HG02938 (cell line): ENCODE results near the gene NAGPA.

Experiments used
- ATAC-seq: cut with Tn5 transposase; IDR thresholded peaks from one replicate; pipeline ENCODE4 v1.9.1; 2021; ENCODE audit warnings: mild to moderate bottlenecking, moderate library complexity; ENCODE audit not compliant: unreplicated experiment

NAGPA gene

DNA sequence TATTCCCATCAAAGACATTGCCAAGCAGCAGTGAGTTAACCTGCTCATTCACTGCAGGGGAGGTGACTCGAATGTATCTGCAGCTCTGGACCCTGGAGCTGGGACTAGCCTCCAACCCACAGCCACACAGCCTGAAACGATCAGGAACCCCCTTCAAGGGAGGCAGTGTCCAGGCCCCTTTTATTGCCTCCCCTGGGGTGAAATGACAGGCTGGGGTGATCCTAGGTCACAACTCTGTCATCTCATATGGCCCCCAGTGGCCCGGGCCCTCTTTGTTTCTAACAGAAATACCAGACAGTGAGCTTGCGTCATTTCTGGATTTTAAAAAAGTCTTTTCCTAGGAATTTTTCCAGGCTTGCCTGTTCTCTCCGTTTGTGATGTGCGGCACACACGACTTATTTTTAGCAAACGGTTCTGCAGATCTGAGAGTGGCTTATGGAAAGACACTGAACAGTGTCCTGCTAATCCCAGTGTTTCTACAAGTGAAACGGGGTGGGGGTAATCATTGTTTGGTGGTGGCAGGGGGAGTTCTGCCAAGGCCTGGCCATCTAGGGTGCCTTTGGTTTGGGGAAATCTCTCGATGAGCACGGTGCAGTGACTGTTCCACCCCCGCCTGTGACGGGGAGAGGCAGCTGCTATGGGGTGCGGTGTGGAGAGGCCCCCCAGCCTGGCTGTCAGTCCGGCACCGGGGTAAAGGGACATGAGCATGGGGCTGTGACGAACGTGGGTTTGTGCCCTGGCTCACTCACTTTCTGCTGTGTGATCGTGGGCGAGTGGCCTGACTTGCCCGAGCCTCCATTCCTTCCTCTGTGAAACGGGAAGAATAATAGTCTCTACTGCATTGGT is 27.2 kb downstream of the NAGPA start:
- ATAC-seq = no peak

DNA sequence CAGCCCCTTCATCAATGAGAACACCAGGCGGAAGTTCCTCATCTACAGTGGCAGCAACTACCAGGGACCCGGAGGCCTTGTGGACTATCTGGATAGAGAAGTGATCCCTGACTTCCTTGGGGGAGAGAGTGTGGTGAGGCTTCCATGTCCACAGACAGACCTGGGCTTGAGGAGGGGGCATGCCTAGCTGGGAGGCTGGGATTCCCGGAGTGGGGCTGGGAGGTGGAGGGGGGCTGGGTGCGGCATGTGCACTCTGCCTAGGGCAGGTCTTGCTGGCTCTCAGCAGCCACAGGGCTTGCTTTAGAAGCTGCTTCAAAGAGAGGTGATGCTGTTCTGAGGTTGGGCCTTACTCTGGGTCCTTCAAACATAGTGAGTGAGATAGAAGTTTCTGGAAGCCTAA is 27.8 kb downstream of the NAGPA start:
- no peak for ATAC-seq

- no peak for ATAC-seq
Observed at GRCh38 chr16:5004311-5004710, 29.4 kb downstream of the NAGPA start.

DNA sequence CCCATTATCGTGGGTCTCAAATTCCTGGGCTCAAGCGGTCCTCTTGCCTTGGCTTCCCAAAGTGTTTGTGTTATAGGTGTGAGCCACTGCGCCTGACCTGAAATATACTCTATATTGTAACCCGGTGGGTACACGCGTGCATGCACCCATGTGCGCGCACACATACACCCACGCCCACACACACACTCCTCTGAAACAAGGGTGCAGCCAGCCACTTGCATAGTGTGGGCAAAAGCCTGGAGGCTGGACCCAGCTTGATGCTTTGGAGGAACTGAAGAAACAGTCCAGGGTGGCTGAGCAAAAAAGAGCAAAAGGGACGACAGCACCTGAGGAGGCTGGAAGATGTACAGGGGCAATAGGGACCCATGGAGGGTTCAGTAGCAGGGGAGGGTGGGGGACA is 29.9 kb downstream of the NAGPA start:
- ATAC-seq = no peak

- ATAC-seq = no peak
Observed at GRCh38 chr16:5003211-5003610, 30.5 kb downstream of the NAGPA start.

- no peak for ATAC-seq
Observed at GRCh38 chr16:5002699-5003143, 31.0 kb downstream of the NAGPA start.

GRCh38 chr16:5001986-5002385 is 31.7 kb downstream of the NAGPA start:
- no peak for ATAC-seq

DNA sequence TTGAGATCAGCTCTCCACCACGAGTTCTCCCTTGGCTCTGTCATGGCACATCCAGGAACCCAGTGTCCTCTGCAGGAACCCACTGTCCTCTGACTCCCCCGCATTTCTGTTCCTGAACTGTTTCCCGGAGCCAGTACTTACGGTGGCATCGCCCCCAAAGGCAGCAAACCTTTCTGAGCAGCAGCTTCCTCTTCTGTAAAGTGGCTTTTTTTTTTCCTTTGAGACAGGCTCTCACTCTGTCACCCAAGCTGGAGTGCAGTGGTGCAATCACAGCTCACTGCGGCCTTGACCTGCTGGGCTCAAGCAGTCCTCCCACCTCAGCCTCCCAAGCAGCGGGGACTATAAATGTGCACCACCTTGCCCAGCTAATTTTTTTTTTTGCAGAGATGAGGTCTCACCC is 32.2 kb downstream of the NAGPA start:
- no peak for ATAC-seq

- ATAC-seq = no peak
Observed at GRCh38 chr16:5000573-5001001, 33.1 kb downstream of the NAGPA start.

DNA sequence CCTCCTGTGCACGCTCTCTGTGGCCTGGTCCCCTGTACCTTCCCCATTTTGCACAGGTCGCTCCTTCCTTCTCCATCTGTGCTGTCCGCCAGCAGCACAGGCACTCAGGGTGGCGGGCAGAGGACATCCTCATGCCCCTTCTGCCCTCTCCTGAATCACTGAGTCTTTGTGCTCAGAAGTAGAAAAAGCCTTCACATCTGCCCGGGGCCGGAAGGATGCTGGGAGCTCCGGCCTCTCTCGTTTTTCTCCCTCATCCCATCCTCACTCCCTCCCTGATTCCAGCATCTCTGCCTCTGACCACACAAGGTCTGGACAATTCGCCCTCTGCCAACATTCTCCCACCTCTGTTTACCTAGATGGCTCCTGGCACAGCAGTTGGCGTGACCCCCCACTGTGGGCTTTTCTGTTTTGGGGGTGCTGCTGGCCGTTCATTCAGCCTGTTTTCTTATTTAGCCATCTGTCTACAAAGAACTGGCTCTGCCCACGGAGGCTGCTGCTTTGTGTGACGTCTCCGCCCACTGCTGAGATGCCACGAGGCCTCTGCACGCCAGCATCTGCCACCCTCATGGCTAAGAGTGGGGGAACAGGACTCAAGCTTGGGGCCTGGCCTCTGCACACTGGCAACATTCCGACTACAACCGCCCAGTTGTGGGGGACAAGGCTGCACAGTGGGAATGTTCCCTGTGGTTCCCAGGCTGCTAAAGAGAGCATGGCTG is 38.9 kb downstream of the NAGPA start:
- no peak for ATAC-seq

- no peak for ATAC-seq
Observed at GRCh38 chr16:4991754-4992153, 42.0 kb downstream of the NAGPA start.

- no peak for ATAC-seq
Observed at GRCh38 chr16:4990415-4990814, 43.3 kb downstream of the NAGPA start.

DNA sequence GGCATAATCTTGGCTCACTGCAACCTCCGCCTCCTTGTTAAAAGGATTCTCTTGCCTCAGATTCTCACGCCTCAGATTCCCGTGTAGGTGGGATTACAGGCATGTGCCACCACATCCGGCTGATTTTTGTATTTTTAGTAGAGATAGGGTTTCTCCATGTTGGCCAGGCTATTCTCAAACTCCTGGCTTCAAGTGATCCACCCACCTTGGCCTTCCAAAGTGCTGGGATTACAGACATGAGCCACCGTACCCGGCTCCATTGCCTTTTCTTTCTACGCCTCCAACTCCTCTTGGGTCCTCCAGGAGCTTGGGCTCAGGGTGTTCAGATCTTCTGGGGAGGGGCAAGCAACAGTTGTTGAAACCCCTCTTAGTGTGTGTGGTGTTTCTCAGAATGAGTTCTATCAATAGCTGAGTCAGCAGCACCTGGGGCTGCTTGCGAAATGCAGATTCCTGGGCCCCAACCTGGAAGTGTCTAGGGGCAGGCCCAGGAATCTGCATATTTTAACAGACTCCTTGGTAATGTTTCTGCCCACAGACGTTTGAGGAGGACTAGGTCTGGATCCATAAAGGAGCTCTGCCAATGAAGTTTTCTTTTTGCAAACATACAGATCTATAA is 44.2 kb downstream of the NAGPA start:
- no peak for ATAC-seq

GRCh38 chr16:4988647-4989046 is 45.1 kb downstream of the NAGPA start:
- no peak for ATAC-seq

DNA sequence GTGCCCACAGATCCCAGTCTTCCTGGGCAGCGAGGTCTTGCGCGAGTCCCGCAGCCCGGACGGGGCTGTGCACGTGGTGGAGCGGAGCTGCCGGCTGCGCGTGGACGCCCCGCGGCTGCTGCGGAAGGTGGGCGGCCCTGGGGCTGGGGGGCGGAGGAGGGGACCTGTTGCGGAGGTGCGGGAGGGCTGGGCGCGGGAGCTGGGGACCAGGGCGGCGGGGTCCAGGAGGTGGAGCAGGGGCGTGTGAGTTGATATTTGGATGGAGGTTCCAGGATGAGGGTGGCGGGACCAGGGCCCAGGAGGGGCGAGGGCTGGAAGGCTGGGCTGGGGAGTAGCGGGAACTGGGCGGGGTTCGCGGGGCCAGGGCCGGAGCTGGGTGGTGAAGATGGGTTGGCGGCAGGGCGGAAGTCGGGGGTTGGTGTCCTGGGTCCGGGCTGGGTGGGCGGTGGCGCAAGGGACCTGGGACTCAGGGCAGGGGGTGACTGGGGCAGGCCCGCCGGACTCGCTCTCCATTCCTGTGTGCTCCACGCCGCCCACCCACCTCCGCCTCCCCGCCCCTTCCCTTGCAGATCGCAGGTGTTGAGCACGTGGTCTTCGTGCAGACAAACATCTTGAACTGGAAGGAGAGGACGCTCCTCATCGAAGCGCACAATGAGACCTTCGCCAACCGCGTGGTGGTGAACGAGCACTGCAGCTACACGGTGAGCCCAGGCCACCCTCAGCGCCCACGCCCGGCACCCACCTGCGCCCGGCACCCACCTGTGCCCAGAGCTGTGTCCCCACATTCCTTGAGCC is 46.0 kb downstream of the NAGPA start:
- ATAC-seq = no peak

DNA sequence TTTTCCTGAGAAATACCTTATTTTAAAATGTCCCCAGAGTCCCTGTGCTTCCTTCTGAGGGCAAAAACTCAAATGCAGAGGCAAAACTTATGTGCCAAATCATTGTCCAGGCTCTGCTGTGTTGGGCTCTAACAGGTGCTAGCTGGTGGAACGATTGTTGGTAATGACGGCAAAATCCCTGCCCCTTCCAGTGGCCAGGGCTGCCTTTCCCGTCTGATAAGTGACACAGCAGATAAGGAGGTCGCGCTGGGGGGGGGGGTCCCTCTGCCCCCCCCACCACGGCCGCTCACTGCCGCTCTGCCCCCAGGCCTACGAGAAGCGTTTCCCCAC is 46.5 kb downstream of the NAGPA start:
- ATAC-seq = no peak

DNA sequence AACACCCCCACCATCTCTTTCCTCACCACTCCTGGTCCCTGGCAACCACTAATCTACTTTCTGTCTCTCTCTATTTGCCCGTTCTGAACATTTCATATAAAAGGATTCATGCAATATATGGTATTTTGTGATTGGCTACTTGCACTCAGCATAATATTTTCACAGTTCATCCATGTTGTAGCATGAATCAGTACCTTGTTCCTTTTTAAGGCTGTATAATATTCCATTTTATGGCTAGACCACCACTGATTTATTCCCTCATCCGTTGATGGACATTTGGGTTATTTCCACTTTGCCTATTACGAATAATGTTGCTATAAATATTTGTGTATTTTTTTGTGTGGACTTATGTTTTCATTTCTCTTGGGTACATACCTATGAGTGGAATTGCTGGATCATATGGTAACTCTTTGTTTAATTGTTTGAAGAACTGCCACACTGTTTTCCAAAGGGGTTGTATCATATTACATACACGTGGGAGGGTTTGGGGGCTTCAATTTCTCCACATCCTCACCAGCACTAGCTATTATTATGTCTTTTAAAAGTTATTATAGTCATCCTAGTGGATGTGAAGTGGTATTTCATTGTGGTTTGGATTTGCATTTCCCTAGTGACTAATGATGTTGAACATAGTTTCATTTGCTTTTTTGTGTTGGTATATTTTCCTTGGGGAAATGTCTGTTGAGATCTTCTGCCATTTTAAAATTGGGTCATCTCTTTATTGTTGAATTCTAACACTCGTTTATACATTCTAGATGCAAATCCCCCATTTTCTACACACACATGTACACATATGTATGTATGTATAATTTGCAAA is 49.4 kb downstream of the NAGPA start:
- no peak for ATAC-seq

- ATAC-seq = no peak
Observed at GRCh38 chr16:4982056-4982867, 51.5 kb downstream of the NAGPA start.

- no peak for ATAC-seq
Observed at GRCh38 chr16:4981473-4981872, 52.3 kb downstream of the NAGPA start.
